HepG2 (cell line): ENCODE measurements around the gene KCNMA1. TPM values are rescaled to one million over a fixed set of nuclear protein-coding genes. Genes with fewer than 3 reads are reported as not detected.

Experiments
- ATAC-seq: fragments of 200-7000 bp; cut with Tn5 transposase; 3 replicates; pipeline ENCODE4 v1.9.1; 2020; ENCODE audit warnings: mild to moderate bottlenecking, moderate library complexity
- BruUV-seq: library from RNA; stranded (reverse); fragments of 400-500 nt; replicated peaks from 2 replicates; lab custom pipeline; 2021; lab: Mats Ljungman, UMichigan
- CTCF ChIA-PET: fragments of 300-600 bp; formaldehyde crosslinking; extraction: SDS; loops from one replicate; lab custom pipeline; 2021; ENCODE audit warnings: low total read pairs, inconsistent platforms, low intra/inter-chr PET ratio; lab: Yijun Ruan, JAX
- POLR2A ChIA-PET: fragments of 350-600 bp; sonication (Branson Sonifier 250); formaldehyde crosslinking; loops from one replicate; lab custom pipeline; 2020; ENCODE audit warnings: antibody characterized with exemption, inconsistent platforms; lab: Yijun Ruan, JAX
- DNase-seq: peaks from one replicate; pipeline ENCODE4 v3.0.0-alpha.2; 2015; ENCODE audit warnings: low spot score
- FAIRE-seq: peaks from 3 replicates; lab custom pipeline; 2011; peaks lifted over from hg19 to GRCh38; lab: Jason Lieb, UNC
- H2AFZ ChIP-seq: one replicate; pipeline ENCODE4 v1.6.1; 2011; ENCODE audit warnings: low read length, inconsistent platforms
- H3K27ac ChIP-seq: fragments of 300-600 bp; 3 replicates; pipeline ENCODE4 v1.8.0; 2011; ENCODE audit warnings: mixed run types, mild to moderate bottlenecking, mixed read lengths, low read length, inconsistent platforms; ENCODE audit not compliant: insufficient read depth; ENCODE audit errors: extremely low read length
- H3K27me3 ChIP-seq, 2 experiments: fragments of 200-600 bp in 1 of 2; 2 replicates in 1 of 2; 3 replicates in 1 of 2; pipeline versions ENCODE4 v1.6.0 to v1.8.0; 2011; ENCODE audit warnings: low read length in 2 of 2, mild to moderate bottlenecking in 2 of 2, moderate library complexity in 2 of 2, inconsistent platforms in 1 of 2; ENCODE audit not compliant: insufficient read depth in 2 of 2, control insufficient read depth in 1 of 2
- H3K36me3 ChIP-seq, 2 experiments: fragments of 200-600 bp in 1 of 2; replicated peaks in 1 of 2; 2 replicates in 1 of 2; 3 replicates in 1 of 2; pipeline versions ENCODE4 v1.5.1 to v1.8.0; 2011; ENCODE audit warnings: low read length in 2 of 2, inconsistent platforms in 1 of 2; ENCODE audit not compliant: insufficient read depth in 2 of 2, control insufficient read depth in 1 of 2
- H3K4me1 ChIP-seq: 2 replicates; pipeline ENCODE4 v1.5.1; 2012; ENCODE audit warnings: low read length, inconsistent platforms; ENCODE audit not compliant: insufficient read depth
- H3K4me2 ChIP-seq: 2 replicates; pipeline ENCODE4 v1.6.0; 2011; ENCODE audit warnings: low read depth, low read length, inconsistent platforms
- H3K4me3 ChIP-seq, 3 experiments: fragments of 200-600 bp in 1 of 3; sonication (generic), shearing (Covaris generic) in 1 of 3; replicated peaks in 1 of 3; 2 replicates each; pipeline ENCODE4 v1.5.1; 2011 to 2016; ENCODE audit warnings: low read length in 3 of 3, inconsistent platforms in 2 of 3, low read depth in 2 of 3, mild to moderate bottlenecking in 2 of 3, control low read depth in 1 of 3, mixed read lengths in 1 of 3; ENCODE audit not compliant: insufficient read depth in 1 of 3
- H3K79me2 ChIP-seq: one replicate; pipeline ENCODE4 v1.6.1; 2011; ENCODE audit warnings: low read length, inconsistent platforms; ENCODE audit not compliant: insufficient read depth
- H3K9ac ChIP-seq: 2 replicates; pipeline ENCODE4 v1.6.0; 2011; ENCODE audit warnings: mild to moderate bottlenecking, low read depth, low read length, inconsistent platforms; ENCODE audit not compliant: insufficient read depth
- H3K9me3 ChIP-seq: 2 replicates; pipeline ENCODE4 v1.5.1; 2012; ENCODE audit warnings: mild to moderate bottlenecking, low read length
- H4K20me1 ChIP-seq: 2 replicates; pipeline ENCODE4 v1.6.0; 2011; ENCODE audit warnings: inconsistent platforms, mild to moderate bottlenecking, low read length, moderate library complexity; ENCODE audit not compliant: insufficient read depth
- ARID4A ChIP-seq: sonication (generic); formaldehyde crosslinking; IDR thresholded peaks from 2 replicates; pipeline ENCODE4 v1.5.0; 2020; ENCODE audit warnings: mild to moderate bottlenecking, missing genetic modification reagents, borderline replicate concordance
- CSRNP1 ChIP-seq: sonication (generic); formaldehyde crosslinking; IDR thresholded peaks from 2 replicates; pipeline ENCODE4 v1.8.1; 2023; ENCODE audit warnings: mild to moderate bottlenecking, missing genetic modification reagents
- DPF2 ChIP-seq: sonication (generic); formaldehyde crosslinking; IDR thresholded peaks from 2 replicates; pipeline ENCODE4 v1.4.0; 2020; ENCODE audit warnings: mild to moderate bottlenecking, low read depth, missing genetic modification reagents, borderline replicate concordance
- GATAD1 ChIP-seq: IDR thresholded peaks from 2 replicates; pipeline ENCODE4 v1.6.1; 2016; ENCODE audit warnings: missing genetic modification reagents, missing compliant biosample characterization
- KLF15 ChIP-seq: sonication (generic); formaldehyde crosslinking; IDR thresholded peaks from 2 replicates; pipeline ENCODE4 v1.8.1; 2023; ENCODE audit warnings: borderline replicate concordance, mild to moderate bottlenecking, inconsistent platforms, missing genetic modification reagents, mixed read lengths
- MAX ChIP-seq: IDR thresholded peaks from 2 replicates; pipeline ENCODE4 v1.6.1; 2012; ENCODE audit warnings: inconsistent platforms
- MIER2 ChIP-seq: IDR thresholded peaks from 2 replicates; pipeline ENCODE4 v1.6.1; 2016; ENCODE audit warnings: missing biosample characterization, missing genetic modification reagents
- NFIC ChIP-seq: IDR thresholded peaks from 2 replicates; pipeline ENCODE4 v1.6.1; 2012; ENCODE audit warnings: mild to moderate bottlenecking, low read length, inconsistent platforms
- NR2F2 ChIP-seq: IDR thresholded peaks from 2 replicates; pipeline ENCODE4 v1.6.1; 2012; ENCODE audit warnings: low read depth, inconsistent platforms, borderline replicate concordance
- NR2F6 ChIP-seq, 2 experiments: IDR thresholded peaks; 2 replicates each; pipeline ENCODE4 v1.6.1; 2016; ENCODE audit warnings: antibody characterized with exemption in 1 of 2, mild to moderate bottlenecking in 1 of 2
- PHF21A ChIP-seq: sonication (generic); formaldehyde crosslinking; IDR thresholded peaks from 2 replicates; pipeline ENCODE4 v1.5.0; 2020; ENCODE audit warnings: mild to moderate bottlenecking, missing genetic modification reagents
- POGZ ChIP-seq: sonication (generic); formaldehyde crosslinking; IDR thresholded peaks from 2 replicates; pipeline ENCODE4 v1.4.0; 2020; ENCODE audit warnings: mild to moderate bottlenecking, missing genetic modification reagents
- SOX5 ChIP-seq: IDR thresholded peaks from 2 replicates; pipeline ENCODE4 v1.6.1; 2016; ENCODE audit warnings: borderline replicate concordance
- STAG1 ChIP-seq: sonication (generic); formaldehyde crosslinking; IDR thresholded peaks from 2 replicates; pipeline ENCODE4 v1.4.0; 2020; ENCODE audit warnings: missing genetic modification reagents
- TBP ChIP-seq: sonication (generic); formaldehyde crosslinking; IDR thresholded peaks from 2 replicates; pipeline ENCODE4 v1.5.0; 2020; ENCODE audit warnings: missing genetic modification reagents
- TBX2 ChIP-seq: sonication (generic); formaldehyde crosslinking; IDR thresholded peaks from 2 replicates; pipeline ENCODE4 v1.5.0; 2020; ENCODE audit warnings: missing genetic modification reagents, mild to moderate bottlenecking, borderline replicate concordance
- ZIK1 ChIP-seq: sonication (generic); formaldehyde crosslinking; IDR thresholded peaks from 2 replicates; pipeline ENCODE4 v1.5.0; 2020; ENCODE audit warnings: mild to moderate bottlenecking, low read depth, missing genetic modification reagents, borderline replicate concordance
- ZNF740 ChIP-seq: sonication (generic); formaldehyde crosslinking; IDR thresholded peaks from 2 replicates; pipeline ENCODE4 v1.4.0; 2020; ENCODE audit warnings: missing genetic modification reagents
- WGBS: methylation state at CpG from one replicate; pipeline ENCODE4 v1.1.6; 2017; ENCODE audit warnings: low lambda C conversion rate; 5-methylcytosine and 5-hydroxymethylcytosine counted together
- in situ Hi-C: cut with HindIII; loops from 2 replicates; pipeline ENCODE4 v1.10.0; 2017; ENCODE audit warnings: low pct_unique_long_range_greater_than_20kb; ENCODE audit not compliant: extremely low pct_ligation_motif_present
- intact Hi-C: fragments of 100-400 bp; cut with micrococcal nuclease; formaldehyde crosslinking; loops from one replicate; pipeline ENCODE4 v1.10.0; 2022; ENCODE audit not compliant: unreplicated experiment
- polyA plus RNA-seq, 8 experiments: library from polyadenylated mRNA; depleted of rRNA in 3 of 8; stranded (reverse) in 7 of 8; unstranded in 1 of 8; fragments of >200 nt; fragmentation: Illumina TruSeq in 4 of 8; extraction: Trizol in 4 of 8; gene quantifications; 2 replicates each; pipeline versions ENCODE4 v1.2.1 to v1.2.3, GENCODE V29; 2011 to 2016; ENCODE audit warnings: low read depth in 4 of 8, missing spikeins in 1 of 8, mixed read lengths in 1 of 8; ENCODE audit not compliant: insufficient read depth in 1 of 8
- total RNA-seq, 5 experiments: library from RNA; depleted of rRNA; stranded (reverse); fragments of >200 nt; fragmentation: Illumina TruSeq; extraction: Trizol; gene quantifications; 2 replicates each; pipeline ENCODE4 v1.2.3, GENCODE V29; 2016; ENCODE audit warnings: low read depth in 1 of 5

KCNMA1 gene
- total and polyA plus RNA-seq, 2 of the 13 experiments (the other 11 are each of a cell fraction or from before 2014, with no cell fraction given), result 0.02 TPM; not detected in 1

- CTCF ChIA-PET, result no interaction called here
- POLR2A ChIA-PET, result no interaction called here
- TF ChIP-seq CSRNP1 (CRISPR knock-in tag), result no peak
- no peak for TF ChIP-seq GATAD1 (CRISPR knock-in tag)
- peak; percentile 68; the same call in 1 of the 2 replicates for TF ChIP-seq NR2F2
- TF ChIP-seq MAX, result 0 out of 2 replicates have a peak, but pooled peaks have one; percentile 22
- no peak for TF ChIP-seq TBP (CRISPR knock-in tag)
- peak; percentile 66; the same call in 1 of the 2 replicates for TF ChIP-seq MIER2 (CRISPR knock-in tag)
- peak; percentile 65; the same call in 1 of the 2 replicates for TF ChIP-seq SOX5 (CRISPR knock-in tag)
- peak; percentile 59; the same call in 1 of the 2 replicates for TF ChIP-seq NFIC
- peak; percentile 34; the same call in 1 of the 2 replicates for TF ChIP-seq ARID4A (CRISPR knock-in tag)
- peak; percentile 76 for TF ChIP-seq TBX2 (CRISPR knock-in tag)
- TF ChIP-seq POGZ, result 0 out of 2 replicates have a peak, but pooled peaks have one; percentile 16
- TF ChIP-seq ZIK1 (CRISPR knock-in tag), result no peak
- TF ChIP-seq NR2F6 (IDR thresholded peaks at IDR 0.05), result peak; percentile 66
- TF ChIP-seq NR2F6 (CRISPR knock-in tag; IDR thresholded peaks at IDR 0.05), result 0 out of 2 replicates have a peak, but pooled peaks have one; percentile 13
- TF ChIP-seq DPF2 (CRISPR knock-in tag), result peak; percentile 63; the same call in 1 of the 2 replicates
- 0 out of 2 replicates have a peak, but pooled peaks have one; percentile 38 for TF ChIP-seq PHF21A
- no peak for TF ChIP-seq STAG1 (CRISPR knock-in tag)
- TF ChIP-seq KLF15, result no peak
- TF ChIP-seq ZNF740 (CRISPR knock-in tag), result no peak
Observed at GRCh38 chr10:77333610-77334340, 303.8 kb downstream of the KCNMA1 start.

More at GRCh38 chr10:77333610-77334340, 303.8 kb downstream of the KCNMA1 start:
- Histone ChIP-seq H3K27me3 (peaks cover 0 to 2% of the 10 kb centered on the region in 2 experiments; a peak in 1 of 5 replicates), H2AFZ (no peak overlapping the region), H3K27ac (no peak overlapping the region), H3K9me3 (no peaks in the 10 kb centered on the region), H3K79me2 (no peaks in the 10 kb centered on the region), H3K4me3 (peak overlapping the region in 1 of 3 experiments; percentile 7; a peak in 1 of 6 replicates), H3K9ac (no peak overlapping the region), H3K4me1 (peaks cover 29% of the 10 kb centered on the region), H3K4me2 (peak overlapping the region; percentile 54), H3K36me3 (no peaks in the 10 kb centered on the region), H4K20me1 (no peaks in the 10 kb centered on the region)
- DNase-seq, result peak; percentile 85
- ATAC-seq, result peak; percentile 98
- WGBS, result 0% methylated on average over 8 of the region's 8 CpGs
- FAIRE-seq, result peak; percentile 61
- in situ Hi-C loops (no loop called here), intact Hi-C loops (no loop called here)
- no TSS peak for BruUV-seq
